Activated CD8-positive, alpha-beta T cell treated with anti-CD3 and anti-CD28 coated beads, Interleukin-2, amount 10 ng/mL, durations not matched to agents 7 days and 5 days (primary cell): ENCODE measurements around the gene CHEK2. TPM values are rescaled to one million over a fixed set of nuclear protein-coding genes. Genes with fewer than 3 reads are reported as not detected.
"Not testable (repeated sequence)": the region's sequence is repeated elsewhere in the genome, so short reads cannot be mapped to it uniquely, and the experiment has no call there.

Experiments
- ATAC-seq: fragments of 150-1000 bp; cut with Tn5 transposase; one replicate; pipeline ENCODE4 v1.10.0; 2021; ENCODE audit warnings: moderate library complexity
- CTCF ChIA-PET: fragments of 350-600 bp; sonication (Branson Sonifier 250); formaldehyde crosslinking; loops from one replicate; lab custom pipeline; 2021; ENCODE audit warnings: antibody characterized with exemption; lab: Charles Lee
- POLR2A ChIA-PET: fragments of 350-600 bp; sonication (Branson Sonifier 250); formaldehyde crosslinking; loops from one replicate; lab custom pipeline; 2021; ENCODE audit warnings: antibody characterized with exemption; lab: Charles Lee
- DNase-seq: peaks from one replicate; pipeline ENCODE4 v3.0.0-alpha.2; 2020
- H3K27ac Mint-ChIP-seq: one replicate; pipeline ENCODE4 v1.8.0; 2021; ENCODE audit warnings: mild to moderate bottlenecking, mixed read lengths
- H3K27me3 Mint-ChIP-seq: one replicate; pipeline ENCODE4 v1.8.0; 2021; ENCODE audit warnings: low read depth, mixed read lengths
- H3K36me3 Mint-ChIP-seq: one replicate; pipeline ENCODE4 v1.8.0; 2021; ENCODE audit warnings: low read depth, mixed read lengths
- H3K4me1 Mint-ChIP-seq: one replicate; pipeline ENCODE4 v1.8.0; 2021; ENCODE audit warnings: low read depth, mixed read lengths
- H3K4me3 Mint-ChIP-seq: one replicate; pipeline ENCODE4 v1.8.0; 2021; ENCODE audit warnings: mild to moderate bottlenecking, mixed read lengths
- H3K9me3 Mint-ChIP-seq: one replicate; pipeline ENCODE4 v1.8.0; 2022; ENCODE audit warnings: mixed read lengths; ENCODE audit not compliant: insufficient read depth
- total RNA-seq, 2 experiments: library from RNA; stranded (reverse); gene quantifications; one replicate each; pipeline ENCODE4 v1.2.3, GENCODE V29; 2021

Gene CHEK2
- total RNA-seq, 2 experiments from 2014 or later, result 43.7 to 47.9 TPM

- ATAC-seq, DNase-seq, POLR2A ChIA-PET, H3K36me3 Mint-ChIP-seq, H3K4me3 Mint-ChIP-seq, H3K9me3 Mint-ChIP-seq, H3K27ac Mint-ChIP-seq: not testable (repeated sequence)
- Mint-ChIP-seq H3K4me1 (peaks cover 11% of the 10 kb centered on the region), H3K27me3 (peaks cover 61% of the 10 kb centered on the region)
- CTCF ChIA-PET, result interaction anchor here (0.6 kb wide), 1 partner anchor 406 kb away, joined by 3 read pairs; no protein-coding TSS in a partner anchor
Measured at GRCh38 chr22:28680813-28681490, 60.7 kb downstream of the CHEK2 start.

DNA sequence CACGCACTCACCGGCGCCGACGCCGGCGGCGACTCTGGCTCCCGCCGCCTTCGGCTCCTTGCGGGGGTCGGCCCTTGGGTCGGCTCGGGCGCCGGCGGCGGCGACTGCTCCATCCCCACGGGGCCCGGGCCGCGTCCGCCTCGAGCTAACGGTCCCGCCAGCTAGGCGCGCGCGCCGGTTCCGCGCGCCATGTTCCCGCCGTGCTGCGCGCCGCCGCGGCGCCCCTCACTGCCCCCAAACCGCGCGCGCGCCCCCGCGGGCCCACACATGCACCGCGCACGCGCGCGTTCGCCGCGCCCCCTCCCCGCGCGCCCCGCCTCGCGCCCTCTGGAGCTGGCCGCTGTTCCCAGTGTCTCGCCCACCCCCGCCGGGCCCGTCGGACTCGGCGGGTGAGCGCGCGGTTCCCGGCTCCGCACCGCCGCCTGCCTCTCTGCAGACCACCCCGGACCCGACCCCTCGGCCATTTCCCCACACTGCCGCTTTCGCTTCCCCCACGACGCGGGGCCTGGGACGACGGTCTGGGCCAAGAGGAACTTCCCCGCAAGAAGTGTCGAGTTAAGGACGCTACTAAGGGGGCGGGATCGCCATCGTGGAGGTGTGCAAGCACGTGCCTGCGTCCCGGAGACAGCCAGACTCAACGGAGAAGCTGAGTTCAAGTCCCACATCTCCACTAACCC, 61.9 kb downstream of the CHEK2 start, which contains the start of gene TTC28:
Gene TTC28, minus strand, starts transcription at position 230 of the 677 bp plus-strand sequence. Its CDS starts 117 bp downstream, at position 113.
- H3K27ac Mint-ChIP-seq, DNase-seq, H3K36me3 Mint-ChIP-seq, CTCF ChIA-PET, ATAC-seq, H3K9me3 Mint-ChIP-seq: not testable (repeated sequence)
- POLR2A ChIA-PET, result interaction anchor here (0.6 kb wide), 1 partner anchor 17 kb away, joined by 3 read pairs; no protein-coding TSS in a partner anchor
- peaks cover 66% of the 10 kb centered on the region for H3K27me3 Mint-ChIP-seq
- H3K4me1 Mint-ChIP-seq, result peaks cover 14% of the 10 kb centered on the region
- peak within 1 kb of the TSS; percentile 72 for H3K4me3 Mint-ChIP-seq

GRCh38 chr22:28678778-28679610, 62.6 kb downstream of the CHEK2 start:
- Mint-ChIP-seq H3K27me3 (peaks cover 67% of the 10 kb centered on the region), H3K4me3 (peak overlapping the region; percentile 52), H3K4me1 (peaks cover 20% of the 10 kb centered on the region)
- H3K9me3 Mint-ChIP-seq, CTCF ChIA-PET, ATAC-seq, DNase-seq, H3K36me3 Mint-ChIP-seq, H3K27ac Mint-ChIP-seq: not testable (repeated sequence)
- POLR2A ChIA-PET, result interaction anchor here (0.5 kb wide), 1 partner anchor 688 kb away, joined by 4 read pairs; no protein-coding TSS in a partner anchor

GRCh38 chr22:28678170-28678569, 63.5 kb downstream of the CHEK2 start:
- H3K4me3 Mint-ChIP-seq, ATAC-seq, H3K36me3 Mint-ChIP-seq, H3K27ac Mint-ChIP-seq, H3K9me3 Mint-ChIP-seq, DNase-seq, POLR2A ChIA-PET, CTCF ChIA-PET: not testable (repeated sequence)
- Mint-ChIP-seq H3K4me1 (peaks cover 28% of the 10 kb centered on the region), H3K27me3 (peaks cover 66% of the 10 kb centered on the region)

GRCh38 chr22:28674121-28674563, 67.5 kb downstream of the CHEK2 start:
- peak; percentile 65 for DNase-seq
- peak; percentile 81 for ATAC-seq
- Mint-ChIP-seq H3K4me1 (peaks cover 29% of the 10 kb centered on the region), H3K4me3 (peak overlapping the region; percentile 82), H3K36me3 (peaks cover 6% of the 10 kb centered on the region), H3K9me3 (peaks cover 6% of the 10 kb centered on the region), H3K27ac (peak overlapping the region; percentile 98), H3K27me3 (peaks cover 61% of the 10 kb centered on the region)
- ChIA-PET CTCF (interaction anchor here (2.4 kb wide), 1 partner anchor 156 kb away, joined by 7 read pairs; no protein-coding TSS in a partner anchor), POLR2A (no interaction called here)

- H3K27me3 Mint-ChIP-seq, result peaks cover 38% of the 10 kb centered on the region
- no peak overlapping the region for H3K4me3 Mint-ChIP-seq
- H3K9me3 Mint-ChIP-seq, result peaks cover 6% of the 10 kb centered on the region
- DNase-seq, result no peak
- H3K27ac Mint-ChIP-seq, result no peak overlapping the region
- H3K4me1 Mint-ChIP-seq, result peaks cover 23% of the 10 kb centered on the region
- no peak for ATAC-seq
- ChIA-PET POLR2A (no interaction called here), CTCF (no interaction called here)
- peaks cover 6% of the 10 kb centered on the region for H3K36me3 Mint-ChIP-seq
Measured at GRCh38 chr22:28670756-28671155, 70.9 kb downstream of the CHEK2 start.

- no peak for DNase-seq
- ChIA-PET POLR2A (no interaction called here), CTCF (no interaction called here)
- H3K27ac Mint-ChIP-seq, result no peak overlapping the region
- H3K27me3 Mint-ChIP-seq, result peaks cover 33% of the 10 kb centered on the region
- no peak for ATAC-seq
- H3K9me3 Mint-ChIP-seq, result peaks cover 6% of the 10 kb centered on the region
- H3K36me3 Mint-ChIP-seq, result peaks cover 6% of the 10 kb centered on the region
- H3K4me3 Mint-ChIP-seq, result no peak overlapping the region
- H3K4me1 Mint-ChIP-seq, result peaks cover 23% of the 10 kb centered on the region
Measured at GRCh38 chr22:28670161-28670560, 71.5 kb downstream of the CHEK2 start.

DNA sequence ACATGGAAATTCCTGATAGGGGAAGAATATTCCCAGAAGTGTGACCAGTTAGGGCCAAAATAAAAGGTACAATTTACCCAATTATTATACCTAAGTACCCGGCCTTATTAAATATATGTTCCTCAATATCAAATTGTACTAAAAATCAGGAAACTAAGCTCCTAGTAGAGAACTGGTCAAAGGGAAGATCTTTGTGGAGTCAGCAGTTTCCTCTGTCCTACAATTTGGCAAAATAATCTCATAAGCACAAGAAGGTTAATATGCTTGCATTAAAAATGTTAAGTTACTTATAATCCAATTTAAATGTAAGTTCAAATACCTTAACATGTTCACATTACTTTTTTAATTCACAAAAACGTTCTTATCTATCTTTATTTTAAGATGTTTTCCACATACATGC, 72.2 kb downstream of the CHEK2 start:
- no peak overlapping the region for H3K27ac Mint-ChIP-seq
- H3K9me3 Mint-ChIP-seq, result peaks cover 6% of the 10 kb centered on the region
- H3K36me3 Mint-ChIP-seq, result peaks cover 6% of the 10 kb centered on the region
- H3K27me3 Mint-ChIP-seq, result peaks cover 27% of the 10 kb centered on the region
- POLR2A ChIA-PET, result no interaction called here
- peaks cover 18% of the 10 kb centered on the region for H3K4me1 Mint-ChIP-seq
- CTCF ChIA-PET, result no interaction called here
- ATAC-seq (no peak), DNase-seq (no peak)
- no peak overlapping the region for H3K4me3 Mint-ChIP-seq

GRCh38 chr22:28663569-28663942, 78.1 kb downstream of the CHEK2 start:
- POLR2A ChIA-PET, H3K4me3 Mint-ChIP-seq, ATAC-seq, H3K27ac Mint-ChIP-seq, CTCF ChIA-PET, H3K9me3 Mint-ChIP-seq, DNase-seq, H3K36me3 Mint-ChIP-seq, H3K4me1 Mint-ChIP-seq: not testable (repeated sequence)
- peaks cover 20% of the 10 kb centered on the region for H3K27me3 Mint-ChIP-seq

DNA sequence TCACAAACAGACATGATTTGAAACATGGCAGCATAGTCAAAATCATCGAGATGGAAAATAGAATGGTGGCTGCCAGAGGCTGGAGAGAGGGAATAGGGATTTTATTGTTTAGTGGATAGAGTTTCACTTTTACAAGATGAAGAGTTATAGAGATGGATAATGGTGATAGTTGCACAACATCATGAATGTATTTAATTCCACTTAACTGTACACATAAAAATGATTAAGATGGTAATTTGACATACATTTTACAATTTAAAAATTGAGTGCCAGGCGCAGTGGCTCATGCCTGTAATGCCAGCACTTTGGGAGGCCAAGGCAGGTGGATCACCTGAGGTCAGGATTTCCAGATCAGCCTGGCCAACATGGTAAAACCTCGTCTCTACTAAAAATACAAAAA, 83.2 kb downstream of the CHEK2 start:
- CTCF ChIA-PET, result no interaction called here
- no peak overlapping the region for H3K4me3 Mint-ChIP-seq
- DNase-seq (no peak), ATAC-seq (no peak)
- H3K36me3 Mint-ChIP-seq, result no peaks in the 10 kb centered on the region
- H3K4me1 Mint-ChIP-seq, result no peaks in the 10 kb centered on the region
- H3K27ac Mint-ChIP-seq, result no peak overlapping the region
- peaks cover 49% of the 10 kb centered on the region for H3K27me3 Mint-ChIP-seq
- POLR2A ChIA-PET, result no interaction called here
- peaks cover 5% of the 10 kb centered on the region for H3K9me3 Mint-ChIP-seq

- DNase-seq (no peak), ATAC-seq (no peak)
- ChIA-PET POLR2A (no interaction called here), CTCF (interaction anchor here (0.7 kb wide), 1 partner anchor 56 kb away, joined by 3 read pairs; no protein-coding TSS in a partner anchor)
- no peaks in the 10 kb centered on the region for H3K4me1 Mint-ChIP-seq
- no peaks in the 10 kb centered on the region for H3K9me3 Mint-ChIP-seq
- no peak overlapping the region for H3K27ac Mint-ChIP-seq
- peaks cover 51% of the 10 kb centered on the region for H3K27me3 Mint-ChIP-seq
- H3K4me3 Mint-ChIP-seq, result no peak overlapping the region
- H3K36me3 Mint-ChIP-seq, result no peaks in the 10 kb centered on the region
Measured at GRCh38 chr22:28656181-28656580, 85.4 kb downstream of the CHEK2 start.
